ENCODE results near the gene PCBP2. TPM values are rescaled to one million over a fixed set of nuclear protein-coding genes. Genes with fewer than 3 reads are reported as not detected.

PCBP2 gene
- total RNA-seq, 2 experiments from 2014 or later, result 738 to 756 TPM

DNA sequence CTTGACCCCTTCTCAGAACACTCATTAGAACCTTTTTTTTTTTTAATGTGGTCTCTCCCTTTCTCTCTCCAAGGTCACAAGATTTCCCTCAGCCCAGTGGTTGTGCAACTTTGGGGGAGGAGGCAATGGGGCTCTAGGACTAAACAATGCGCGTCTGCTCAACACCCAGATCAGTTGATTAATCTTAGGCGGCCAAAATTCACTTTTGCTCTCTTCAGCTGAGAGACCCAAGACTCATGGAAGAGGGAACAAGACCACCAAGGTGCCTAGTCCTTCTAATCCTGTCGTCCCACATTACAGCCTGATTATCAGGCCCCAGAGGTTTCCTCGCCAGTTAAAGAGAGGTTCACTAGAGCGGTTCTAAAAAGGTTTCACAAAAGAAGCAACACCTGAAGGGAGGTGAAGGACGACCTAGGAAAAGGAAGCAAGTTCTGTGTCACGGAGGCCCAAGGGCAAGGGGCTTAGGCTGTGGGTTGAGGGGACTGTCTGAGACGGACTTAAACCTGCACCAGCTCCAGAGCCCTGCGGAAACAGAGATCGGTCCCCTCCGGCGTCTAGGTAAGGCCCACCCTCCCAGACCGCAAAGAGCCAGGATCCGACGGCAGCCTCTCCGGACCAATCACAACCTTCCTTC lies 48.4 kb downstream of the PCBP2 start:
- POLR2A ChIA-PET, result interaction anchor here (0.6 to 4.2 kb wide), 31 partner anchors 9 to 780 kb away, joined by 3 to 44 read pairs (median 4); partner anchors contain the start of genes AAAS, ATP5MC2, CBX5 and CSAD
- Mint-ChIP-seq H3K36me3 (ENCODE audit: low read depth) (peaks cover 2% of the 10 kb centered on the region), H3K27me3 (no peaks in the 10 kb centered on the region), H3K27ac (peak overlapping the region; percentile 97), H3K9me3 (no peaks in the 10 kb centered on the region), H3K4me1 (peaks cover 47% of the 10 kb centered on the region), H3K4me3 (peak overlapping the region; percentile 80)
- CTCF ChIA-PET, result interaction anchor here (0.7 to 5.1 kb wide), 22 partner anchors 8 to 462 kb away, joined by 3 to 47 read pairs (median 5); partner anchors contain the start of genes AAAS, ATP5MC2, MYG1 and SP1
- peak; percentile 38 for DNase-seq

- peak within 1 kb of the TSS; percentile 80 for H3K4me3 Mint-ChIP-seq
- H3K4me1 Mint-ChIP-seq, result peaks cover 47% of the 10 kb centered on the region
- peak within 1 kb of the TSS; percentile 97 for H3K27ac Mint-ChIP-seq
- H3K27me3 Mint-ChIP-seq, result no peaks in the 10 kb centered on the region
- no peaks in the 10 kb centered on the region for H3K9me3 Mint-ChIP-seq
- peak; percentile 96 for DNase-seq
- ChIA-PET POLR2A (interaction anchor here (0.6 to 4.2 kb wide), 33 partner anchors 10 to 780 kb away, joined by 3 to 44 read pairs (median 4); partner anchors contain the start of genes AAAS, ATP5MC2, CBX5 and CSAD), CTCF (interaction anchor here (0.7 to 5.1 kb wide), 24 partner anchors 9 to 1476 kb away, joined by 3 to 47 read pairs (median 5); partner anchors contain the start of genes AAAS, ATP5MC2, MYG1 and SP1)
- H3K36me3 Mint-ChIP-seq (ENCODE audit: low read depth), result peaks cover 9% of the 10 kb centered on the region
Observed at GRCh38 chr12:53500776-53501614, 49.1 kb downstream of the PCBP2 start, which contains the start of gene TARBP2. TSS of gene TARBP2 (plus strand) at chr12:53501283. CDS start at chr12:53501409, 126 bp downstream.

DNA sequence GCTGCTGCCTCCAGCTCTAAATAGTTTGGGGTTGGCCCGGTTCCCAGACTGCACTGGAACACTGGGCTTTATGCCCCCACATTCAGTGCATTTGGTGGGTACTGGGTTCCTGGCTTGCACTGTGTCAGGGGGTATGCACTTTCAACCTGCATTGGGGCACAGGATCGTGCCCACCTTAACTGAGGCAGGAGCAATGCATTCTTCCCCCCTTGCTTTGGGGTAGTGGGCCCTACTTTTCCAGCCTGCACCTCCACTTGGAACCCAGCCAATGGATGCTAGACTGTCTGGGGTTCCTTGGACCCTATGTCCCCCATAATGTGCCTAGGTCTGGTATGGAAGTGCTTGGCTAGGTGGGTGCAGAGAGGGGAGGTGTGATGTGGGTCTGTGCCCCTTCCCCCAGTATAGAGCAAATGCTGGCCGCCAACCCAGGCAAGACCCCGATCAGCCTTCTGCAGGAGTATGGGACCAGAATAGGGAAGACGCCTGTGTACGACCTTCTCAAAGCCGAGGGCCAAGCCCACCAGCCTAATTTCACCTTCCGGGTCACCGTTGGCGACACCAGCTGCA lies 49.8 kb downstream of the PCBP2 start:
- ChIA-PET POLR2A (interaction anchor here (0.9 to 4.2 kb wide), 18 partner anchors 10 to 779 kb away, joined by 3 to 44 read pairs (median 6); partner anchors contain the start of genes AAAS, ATP5MC2, CBX5 and EIF4B), CTCF (interaction anchor here (0.7 to 5.1 kb wide), 21 partner anchors 9 to 1476 kb away, joined by 3 to 47 read pairs (median 5); partner anchors contain the start of genes AAAS, ATP5MC2, MYG1 and SP1)
- Mint-ChIP-seq H3K9me3 (no peaks in the 10 kb centered on the region), H3K4me3 (peak overlapping the region; percentile 80), H3K27ac (peak overlapping the region; percentile 97), H3K4me1 (peaks cover 43% of the 10 kb centered on the region), H3K27me3 (no peaks in the 10 kb centered on the region), H3K36me3 (ENCODE audit: low read depth) (peaks cover 9% of the 10 kb centered on the region)
- DNase-seq, result no peak

- Mint-ChIP-seq H3K27me3 (no peaks in the 10 kb centered on the region), H3K36me3 (ENCODE audit: low read depth) (peaks cover 12% of the 10 kb centered on the region), H3K27ac (peak overlapping the region; percentile 97), H3K4me3 (peak overlapping the region; percentile 80), H3K9me3 (no peaks in the 10 kb centered on the region), H3K4me1 (peaks cover 37% of the 10 kb centered on the region)
- POLR2A ChIA-PET, result interaction anchor here (3.1 to 4.2 kb wide), 3 partner anchors 9 to 48 kb away, joined by 25 to 44 read pairs (median 37); no protein-coding TSS in a partner anchor
- DNase-seq, result no peak
- CTCF ChIA-PET, result no interaction called here
Observed at GRCh38 chr12:53502331-53502730, 50.4 kb downstream of the PCBP2 start.

DNA sequence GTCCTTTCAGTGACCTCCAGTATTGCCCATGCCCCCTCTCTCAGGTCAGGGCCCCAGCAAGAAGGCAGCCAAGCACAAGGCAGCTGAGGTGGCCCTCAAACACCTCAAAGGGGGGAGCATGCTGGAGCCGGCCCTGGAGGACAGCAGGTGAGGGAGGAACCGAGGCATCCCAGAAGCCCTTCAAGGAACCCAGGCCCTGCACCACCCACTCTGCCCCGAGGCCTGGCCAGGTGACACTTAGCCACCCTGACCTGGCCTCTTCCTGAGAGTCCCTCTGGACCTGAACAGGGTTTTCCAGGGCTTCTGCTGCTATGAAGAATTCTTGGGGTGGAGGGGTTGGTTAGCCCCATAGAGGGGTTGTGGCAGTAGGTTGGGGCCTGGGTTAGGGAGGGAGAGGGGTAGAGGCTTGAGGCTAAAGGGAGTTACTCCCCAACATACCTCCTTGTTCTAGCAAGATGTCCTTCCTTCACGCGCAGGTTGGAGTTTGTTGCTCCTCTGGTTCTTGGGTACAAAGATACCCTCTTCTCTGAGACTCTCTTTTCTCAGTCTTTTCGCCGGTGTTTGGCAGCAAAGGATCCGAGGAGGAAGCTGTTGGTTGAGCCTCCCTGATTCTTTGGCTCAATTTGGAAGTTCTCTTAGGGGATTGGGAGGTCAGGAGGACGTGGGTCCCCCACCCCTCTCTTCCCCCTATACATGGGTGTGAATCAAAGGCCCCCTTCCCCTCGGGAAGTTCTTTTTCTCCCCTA lies 51.3 kb downstream of the PCBP2 start:
- DNase-seq, result no peak
- peaks cover 12% of the 10 kb centered on the region for H3K36me3 Mint-ChIP-seq (ENCODE audit: low read depth)
- POLR2A ChIA-PET, result interaction anchor here (3.1 kb wide), 1 partner anchor 49 kb away, joined by 25 read pairs; no protein-coding TSS in a partner anchor
- CTCF ChIA-PET, result no interaction called here
- peaks cover 32% of the 10 kb centered on the region for H3K4me1 Mint-ChIP-seq
- H3K27ac Mint-ChIP-seq, result no peak overlapping the region
- no peak overlapping the region for H3K4me3 Mint-ChIP-seq
- H3K27me3 Mint-ChIP-seq, result no peaks in the 10 kb centered on the region
- no peaks in the 10 kb centered on the region for H3K9me3 Mint-ChIP-seq

- DNase-seq, result no peak
- ChIA-PET POLR2A (interaction anchor here (1.0 kb wide), 1 partner anchor 180 kb away, joined by 3 read pairs; no protein-coding TSS in a partner anchor), CTCF (interaction anchor here (0.5 kb wide), 1 partner anchor 288 kb away, joined by 3 read pairs; no protein-coding TSS in a partner anchor)
- no peak overlapping the region for H3K4me3 Mint-ChIP-seq
- peak overlapping the region; percentile 40 for H3K27ac Mint-ChIP-seq
- H3K27me3 Mint-ChIP-seq, result no peaks in the 10 kb centered on the region
- H3K36me3 Mint-ChIP-seq (ENCODE audit: low read depth), result peaks cover 12% of the 10 kb centered on the region
- H3K4me1 Mint-ChIP-seq, result peaks cover 31% of the 10 kb centered on the region
- H3K9me3 Mint-ChIP-seq, result no peaks in the 10 kb centered on the region
Observed at GRCh38 chr12:53504004-53504920, 52.4 kb downstream of the PCBP2 start.

DNA sequence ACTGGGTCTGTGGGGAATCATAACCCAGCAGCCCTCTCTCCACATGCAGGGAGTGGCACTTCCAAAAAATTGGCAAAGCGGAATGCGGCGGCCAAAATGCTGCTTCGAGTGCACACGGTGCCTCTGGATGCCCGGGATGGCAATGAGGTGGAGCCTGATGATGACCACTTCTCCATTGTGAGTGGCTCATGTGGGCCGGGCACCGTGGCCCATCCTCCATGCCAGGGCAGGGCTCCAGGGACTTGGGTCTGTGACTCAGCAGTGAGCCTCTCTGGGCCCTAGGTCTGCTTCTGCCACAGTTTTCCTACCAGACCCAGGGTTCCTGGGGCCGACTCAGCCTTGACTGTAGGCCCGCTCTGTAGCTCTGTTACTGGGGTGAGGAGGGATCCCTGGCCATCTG lies 53.2 kb downstream of the PCBP2 start:
- H3K36me3 Mint-ChIP-seq (ENCODE audit: low read depth), result peaks cover 12% of the 10 kb centered on the region
- ChIA-PET CTCF (interaction anchor here (0.5 kb wide), 1 partner anchor 83 kb away, joined by 4 read pairs; no protein-coding TSS in a partner anchor), POLR2A (interaction anchor here (1.6 kb wide), 1 partner anchor 11 kb away, joined by 7 read pairs; no protein-coding TSS in a partner anchor)
- DNase-seq, result no peak
- no peak overlapping the region for H3K27ac Mint-ChIP-seq
- no peaks in the 10 kb centered on the region for H3K27me3 Mint-ChIP-seq
- H3K4me3 Mint-ChIP-seq, result no peak overlapping the region
- no peaks in the 10 kb centered on the region for H3K9me3 Mint-ChIP-seq
- peaks cover 27% of the 10 kb centered on the region for H3K4me1 Mint-ChIP-seq

DNA sequence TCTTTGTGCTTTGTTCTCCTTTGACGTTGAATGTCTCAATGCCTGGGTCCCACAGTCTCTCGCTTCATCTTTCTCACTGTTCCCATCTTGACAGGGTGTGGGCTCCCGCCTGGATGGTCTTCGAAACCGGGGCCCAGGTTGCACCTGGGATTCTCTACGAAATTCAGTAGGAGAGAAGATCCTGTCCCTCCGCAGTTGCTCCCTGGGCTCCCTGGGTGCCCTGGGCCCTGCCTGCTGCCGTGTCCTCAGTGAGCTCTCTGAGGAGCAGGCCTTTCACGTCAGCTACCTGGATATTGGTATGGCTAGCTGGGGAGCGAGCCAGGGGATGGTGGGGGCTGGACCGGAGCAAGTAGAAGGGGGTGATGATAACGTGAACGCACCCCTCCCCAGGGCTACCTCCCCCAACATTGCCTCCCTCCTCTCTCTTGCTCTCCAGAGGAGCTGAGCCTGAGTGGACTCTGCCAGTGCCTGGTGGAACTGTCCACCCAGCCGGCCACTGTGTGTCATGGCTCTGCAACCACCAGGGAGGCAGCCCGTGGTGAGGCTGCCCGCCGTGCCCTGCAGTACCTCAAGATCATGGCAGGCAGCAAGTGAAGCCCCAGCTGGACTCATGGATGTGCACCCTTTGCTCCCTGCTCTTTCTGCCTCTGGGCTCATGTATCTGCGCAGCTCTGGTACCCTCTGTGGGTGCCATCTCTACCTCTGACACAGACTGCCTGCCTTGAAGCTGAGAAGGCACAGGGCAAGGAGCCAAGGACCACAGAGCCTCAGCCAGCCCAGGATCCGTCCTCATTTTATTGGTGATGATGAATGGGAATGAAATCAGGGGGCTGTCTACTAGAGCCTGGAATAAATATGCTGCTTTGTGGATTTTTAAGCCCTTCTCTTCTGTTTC lies 53.9 kb downstream of the PCBP2 start:
- ChIA-PET POLR2A (interaction anchor here (1.6 kb wide), 1 partner anchor 12 kb away, joined by 7 read pairs; no protein-coding TSS in a partner anchor), CTCF (interaction anchor here (0.5 to 0.8 kb wide), 3 partner anchors 14 to 241 kb away, joined by 3 to 4 read pairs (median 3); no protein-coding TSS in a partner anchor)
- H3K27me3 Mint-ChIP-seq, result no peaks in the 10 kb centered on the region
- no peak overlapping the region for H3K4me3 Mint-ChIP-seq
- H3K27ac Mint-ChIP-seq, result no peak overlapping the region
- peaks cover 25% of the 10 kb centered on the region for H3K4me1 Mint-ChIP-seq
- peaks cover 12% of the 10 kb centered on the region for H3K36me3 Mint-ChIP-seq (ENCODE audit: low read depth)
- H3K9me3 Mint-ChIP-seq, result no peaks in the 10 kb centered on the region
- DNase-seq, result no peak

GRCh38 chr12:53506450-53506785 lies 54.5 kb downstream of the PCBP2 start:
- DNase-seq, result no peak
- Mint-ChIP-seq H3K9me3 (no peaks in the 10 kb centered on the region), H3K36me3 (ENCODE audit: low read depth) (peaks cover 13% of the 10 kb centered on the region), H3K4me1 (peaks cover 25% of the 10 kb centered on the region), H3K27me3 (no peaks in the 10 kb centered on the region), H3K27ac (no peak overlapping the region), H3K4me3 (no peak overlapping the region)
- POLR2A ChIA-PET, result interaction anchor here (1.6 kb wide), 1 partner anchor 12 kb away, joined by 7 read pairs; no protein-coding TSS in a partner anchor
- CTCF ChIA-PET, result interaction anchor here (0.5 to 0.8 kb wide), 2 partner anchors 15 to 241 kb away, joined by 3 read pairs; no protein-coding TSS in a partner anchor

- peaks cover 19% of the 10 kb centered on the region for H3K4me1 Mint-ChIP-seq
- ChIA-PET CTCF (interaction anchor here (0.8 to 3.7 kb wide), 4 partner anchors 13 to 154 kb away, joined by 3 to 54 read pairs (median 22); no protein-coding TSS in a partner anchor), POLR2A (interaction anchor here (1.6 to 1.9 kb wide), 2 partner anchors 13 to 75 kb away, joined by 6 to 7 read pairs; no protein-coding TSS in a partner anchor)
- peaks cover 14% of the 10 kb centered on the region for H3K36me3 Mint-ChIP-seq (ENCODE audit: low read depth)
- no peaks in the 10 kb centered on the region for H3K9me3 Mint-ChIP-seq
- H3K27me3 Mint-ChIP-seq, result no peaks in the 10 kb centered on the region
- H3K4me3 Mint-ChIP-seq, result no peak within 1 kb of the TSS
- DNase-seq, result no peak
- peak within 1 kb of the TSS; percentile 6 for H3K27ac Mint-ChIP-seq
Observed at GRCh38 chr12:53506881-53507602, 55.1 kb downstream of the PCBP2 start, which contains the start of gene NPFF. TSS of gene NPFF (minus strand) at chr12:53507484. CDS start at chr12:53507474, 10 bp downstream.

Measured in activated CD4-positive, alpha-beta memory T cell treated with anti-CD3 and anti-CD28 coated beads, Interleukin-2, amount 10 ng/mL, durations not matched to agents 7 days and 5 days (primary cell).